Epithelial cell of proximal tubule (primary cell): ENCODE data around the gene ZSWIM6. TPM values are rescaled to one million over a fixed set of nuclear protein-coding genes. Genes with fewer than 3 reads are reported as not detected.

Experiments
- DNase-seq: peaks from one replicate; pipeline ENCODE4 v3.0.0-alpha.2; 2011; ENCODE audit warnings: low read depth
- H3K4me3 ChIP-seq: 2 replicates; pipeline ENCODE4 v1.5.1; 2011; ENCODE audit warnings: low read depth, mild to moderate bottlenecking, low read length
- total RNA-seq: library from RNA; depleted of rRNA; stranded (reverse); fragments of >200 nt; gene quantifications from 2 replicates; pipeline ENCODE4 v1.2.3, GENCODE V29; 2015
- TF ChIP-seq, protein P1 (sequence below): conservative IDR thresholded peaks from 2 replicates; pipeline ENCODE4 v1.5.1; 2012; ENCODE audit warnings: low read depth, mild to moderate bottlenecking, low read length

The ZSWIM6 gene
- total RNA-seq, 1 donor from 2014 or later = 8.2 TPM

DNA sequence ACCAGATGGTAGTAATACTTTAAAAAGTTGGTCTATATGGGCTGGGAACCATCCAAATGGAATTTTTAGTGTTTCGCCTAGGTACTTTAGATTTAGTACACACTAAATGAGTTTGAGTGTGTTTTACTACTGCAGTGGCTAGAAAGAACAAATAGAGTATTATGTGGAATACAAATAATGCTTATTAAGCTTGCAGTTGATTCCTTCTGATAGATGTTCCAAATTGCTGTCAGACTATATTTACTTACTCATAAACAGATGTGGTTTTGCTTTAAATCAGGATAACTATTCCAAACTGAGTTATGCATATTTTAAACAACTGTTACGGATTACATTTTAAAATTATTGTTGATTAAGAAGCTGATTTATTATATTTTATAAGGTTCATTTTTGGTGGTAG lies 103.3 kb downstream of the ZSWIM6 start:
- H3K4me3 ChIP-seq = no peak overlapping the region
- TF ChIP-seq, protein P1, sequence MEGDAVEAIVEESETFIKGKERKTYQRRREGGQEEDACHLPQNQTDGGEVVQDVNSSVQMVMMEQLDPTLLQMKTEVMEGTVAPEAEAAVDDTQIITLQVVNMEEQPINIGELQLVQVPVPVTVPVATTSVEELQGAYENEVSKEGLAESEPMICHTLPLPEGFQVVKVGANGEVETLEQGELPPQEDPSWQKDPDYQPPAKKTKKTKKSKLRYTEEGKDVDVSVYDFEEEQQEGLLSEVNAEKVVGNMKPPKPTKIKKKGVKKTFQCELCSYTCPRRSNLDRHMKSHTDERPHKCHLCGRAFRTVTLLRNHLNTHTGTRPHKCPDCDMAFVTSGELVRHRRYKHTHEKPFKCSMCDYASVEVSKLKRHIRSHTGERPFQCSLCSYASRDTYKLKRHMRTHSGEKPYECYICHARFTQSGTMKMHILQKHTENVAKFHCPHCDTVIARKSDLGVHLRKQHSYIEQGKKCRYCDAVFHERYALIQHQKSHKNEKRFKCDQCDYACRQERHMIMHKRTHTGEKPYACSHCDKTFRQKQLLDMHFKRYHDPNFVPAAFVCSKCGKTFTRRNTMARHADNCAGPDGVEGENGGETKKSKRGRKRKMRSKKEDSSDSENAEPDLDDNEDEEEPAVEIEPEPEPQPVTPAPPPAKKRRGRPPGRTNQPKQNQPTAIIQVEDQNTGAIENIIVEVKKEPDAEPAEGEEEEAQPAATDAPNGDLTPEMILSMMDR = no peak
- DNase-seq = no peak

GRCh38 chr5:61438298-61438970 lies 106.4 kb downstream of the ZSWIM6 start:
- TF ChIP-seq, protein P1 = no peak
- no peak overlapping the region for H3K4me3 ChIP-seq
- no peak for DNase-seq

- TF ChIP-seq, protein P1 = no peak
- no peak for DNase-seq
- no peak overlapping the region for H3K4me3 ChIP-seq
These were observed 108.0 kb downstream of the ZSWIM6 start for GRCh38 chr5:61440086-61440485.

DNA sequence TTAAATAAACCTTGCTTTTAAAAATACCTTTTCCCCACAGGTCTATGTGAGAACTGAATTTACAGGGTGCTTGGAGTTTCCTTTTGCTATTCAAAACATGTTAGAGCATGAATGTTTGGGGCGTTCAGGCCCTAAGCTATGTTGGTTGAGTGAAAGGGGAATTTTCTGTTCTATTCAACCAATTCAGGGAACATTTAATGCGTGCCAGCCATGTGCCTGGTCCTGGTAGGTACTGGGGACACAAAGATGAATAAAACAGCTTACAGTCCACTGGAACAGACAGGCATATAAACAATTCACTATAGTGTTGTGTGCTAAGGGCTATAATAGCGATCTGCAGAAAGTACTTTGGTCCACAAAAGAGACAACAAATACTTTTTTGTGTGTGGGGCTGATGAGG lies 108.5 kb downstream of the ZSWIM6 start:
- no peak overlapping the region for H3K4me3 ChIP-seq

GRCh38 chr5:61441742-61442141 lies 109.7 kb downstream of the ZSWIM6 start:
- H3K4me3 ChIP-seq = no peak overlapping the region
- no peak for DNase-seq
- TF ChIP-seq, protein P1 = no peak

More for the DNA sequence above, 108.5 kb downstream of the ZSWIM6 start:
- TF ChIP-seq, protein P1 = no peak
- DNase-seq = no peak

DNA sequence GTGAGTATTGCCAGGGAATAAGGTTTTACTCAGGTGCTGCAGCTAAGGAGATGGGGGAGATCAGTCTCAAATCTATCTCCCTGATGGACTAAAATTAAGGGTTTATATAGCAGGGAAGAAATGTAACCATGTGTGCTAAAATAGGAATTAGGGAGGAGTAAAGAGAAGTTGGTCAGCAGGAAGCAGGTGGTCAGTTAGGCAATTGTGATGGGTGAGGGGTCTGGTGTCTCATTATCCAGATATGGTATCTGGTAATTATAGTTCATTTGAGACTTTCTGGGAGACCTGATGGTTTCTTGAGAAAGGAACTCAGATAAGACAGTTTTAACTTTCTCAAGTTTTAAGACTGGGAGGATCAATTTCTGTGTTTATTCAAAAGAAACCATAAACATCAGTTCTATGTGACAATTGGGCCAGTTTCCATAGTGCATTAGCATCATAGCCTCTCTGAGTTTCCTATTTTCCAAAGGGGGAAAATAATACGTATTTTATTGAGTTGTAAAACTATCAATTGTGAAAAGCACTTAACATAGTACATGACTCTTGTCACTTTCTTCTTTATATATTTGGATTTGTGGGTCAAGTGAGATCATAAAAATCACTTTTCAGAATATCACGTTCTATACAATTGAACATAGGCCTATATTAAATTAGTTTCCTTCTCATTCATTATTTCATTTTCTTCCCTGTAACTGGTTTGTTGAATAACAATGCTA lies 115.9 kb downstream of the ZSWIM6 start:
- H3K4me3 ChIP-seq = no peak overlapping the region
- DNase-seq = no peak
- TF ChIP-seq, protein P1 = no peak
